RWPE1 (cell line): ENCODE results near the gene SHLD1.

ENCODE experiments used
- CTCF ChIA-PET: fragments of 350-600 bp; sonication (Branson Sonifier 250); formaldehyde crosslinking; extraction: SDS; loops from one replicate; lab custom pipeline; 2021; lab: Yijun Ruan, JAX
- POLR2A ChIA-PET: fragments of 400-600 bp; formaldehyde crosslinking; extraction: SDS; loops from one replicate; lab custom pipeline; 2020; ENCODE audit warnings: antibody characterized with exemption; ENCODE audit not compliant: low non-redundant PET; lab: Yijun Ruan, JAX
- DNase-seq: peaks from one replicate; pipeline ENCODE4 v3.0.0; 2012; ENCODE audit warnings: low spot score
- H3K27ac ChIP-seq: fragments of 450-650 bp; 2 replicates; pipeline ENCODE4 v1.5.1; 2017
- TF ChIP-seq, protein P1 (sequence below): fragments of 450-650 bp; conservative IDR thresholded peaks from 2 replicates; pipeline ENCODE4 v1.5.1; 2017; ENCODE audit warnings: low read depth, mild to moderate bottlenecking

The SHLD1 gene

DNA sequence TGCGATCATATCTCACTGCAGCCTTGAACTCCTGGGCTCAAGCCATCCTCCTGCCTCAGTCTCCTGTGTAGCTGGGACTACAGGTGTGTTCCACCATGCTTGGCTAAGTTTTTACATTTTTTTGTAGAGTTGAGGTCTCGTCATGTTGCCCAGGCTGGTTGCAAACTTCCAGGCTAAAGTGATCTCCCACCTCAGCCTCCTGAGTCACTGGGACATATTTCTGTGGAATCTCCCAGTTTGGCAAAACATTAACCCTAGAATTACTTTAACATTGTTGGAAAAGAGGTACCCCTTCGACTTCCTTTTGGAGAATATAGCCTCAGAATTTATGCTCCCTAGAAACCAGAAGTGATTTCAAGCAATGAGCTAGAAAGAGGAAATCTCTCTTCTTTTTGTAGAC lies 57.2 kb downstream of the SHLD1 start:
- TF ChIP-seq, protein P1, sequence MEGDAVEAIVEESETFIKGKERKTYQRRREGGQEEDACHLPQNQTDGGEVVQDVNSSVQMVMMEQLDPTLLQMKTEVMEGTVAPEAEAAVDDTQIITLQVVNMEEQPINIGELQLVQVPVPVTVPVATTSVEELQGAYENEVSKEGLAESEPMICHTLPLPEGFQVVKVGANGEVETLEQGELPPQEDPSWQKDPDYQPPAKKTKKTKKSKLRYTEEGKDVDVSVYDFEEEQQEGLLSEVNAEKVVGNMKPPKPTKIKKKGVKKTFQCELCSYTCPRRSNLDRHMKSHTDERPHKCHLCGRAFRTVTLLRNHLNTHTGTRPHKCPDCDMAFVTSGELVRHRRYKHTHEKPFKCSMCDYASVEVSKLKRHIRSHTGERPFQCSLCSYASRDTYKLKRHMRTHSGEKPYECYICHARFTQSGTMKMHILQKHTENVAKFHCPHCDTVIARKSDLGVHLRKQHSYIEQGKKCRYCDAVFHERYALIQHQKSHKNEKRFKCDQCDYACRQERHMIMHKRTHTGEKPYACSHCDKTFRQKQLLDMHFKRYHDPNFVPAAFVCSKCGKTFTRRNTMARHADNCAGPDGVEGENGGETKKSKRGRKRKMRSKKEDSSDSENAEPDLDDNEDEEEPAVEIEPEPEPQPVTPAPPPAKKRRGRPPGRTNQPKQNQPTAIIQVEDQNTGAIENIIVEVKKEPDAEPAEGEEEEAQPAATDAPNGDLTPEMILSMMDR, result no peak
- POLR2A ChIA-PET, result no interaction called here
- H3K27ac ChIP-seq, result no peak overlapping the region
- CTCF ChIA-PET, result no interaction called here
- DNase-seq, result no peak

DNA sequence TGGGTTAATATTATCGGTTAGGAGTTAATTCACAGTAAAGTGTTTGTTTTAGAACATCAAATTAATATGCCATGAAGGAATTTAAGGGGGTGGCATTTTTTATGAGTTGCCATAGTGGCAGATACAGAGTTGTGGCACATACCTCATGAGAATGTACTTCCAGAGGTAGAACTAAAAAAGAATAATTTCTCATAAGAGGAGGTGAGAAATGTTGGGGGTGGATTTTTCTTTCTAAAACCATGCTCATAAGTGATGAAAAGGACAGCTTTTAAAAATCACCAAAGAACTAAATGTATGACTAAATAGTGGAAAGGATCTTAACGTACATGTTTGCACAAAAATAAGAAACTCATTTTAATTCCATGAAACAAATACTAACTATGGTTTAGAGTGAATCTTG lies 58.7 kb downstream of the SHLD1 start:
- no peak for DNase-seq
- CTCF ChIA-PET, result interaction anchor here (0.7 kb wide), 2 partner anchors 582 to 1142 kb away, joined by 3 to 8 read pairs; no protein-coding TSS in a partner anchor
- POLR2A ChIA-PET, result no interaction called here
- no peak overlapping the region for H3K27ac ChIP-seq
- TF ChIP-seq, protein P1, result no peak

DNA sequence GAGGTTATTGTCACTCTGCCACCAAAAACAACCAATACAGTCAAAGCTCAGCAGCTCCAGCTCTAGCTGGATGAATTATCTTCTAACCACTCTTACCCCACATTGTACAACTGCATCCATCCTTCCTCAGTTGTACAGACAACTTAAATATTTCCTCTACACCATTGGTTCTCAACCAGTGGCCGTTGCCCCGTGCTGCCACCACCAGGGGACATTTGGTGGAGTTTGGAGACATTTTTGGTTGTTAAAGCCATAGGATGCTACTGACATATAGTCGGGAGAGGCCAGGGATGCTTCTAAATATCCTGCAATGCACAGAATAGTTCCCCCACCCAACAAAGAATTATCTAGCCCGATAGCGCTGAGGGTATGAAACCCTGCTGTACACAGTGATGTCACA lies 59.3 kb downstream of the SHLD1 start:
- POLR2A ChIA-PET, result no interaction called here
- TF ChIP-seq, protein P1, result no peak
- no peak overlapping the region for H3K27ac ChIP-seq
- CTCF ChIA-PET, result no interaction called here
- no peak for DNase-seq

DNA sequence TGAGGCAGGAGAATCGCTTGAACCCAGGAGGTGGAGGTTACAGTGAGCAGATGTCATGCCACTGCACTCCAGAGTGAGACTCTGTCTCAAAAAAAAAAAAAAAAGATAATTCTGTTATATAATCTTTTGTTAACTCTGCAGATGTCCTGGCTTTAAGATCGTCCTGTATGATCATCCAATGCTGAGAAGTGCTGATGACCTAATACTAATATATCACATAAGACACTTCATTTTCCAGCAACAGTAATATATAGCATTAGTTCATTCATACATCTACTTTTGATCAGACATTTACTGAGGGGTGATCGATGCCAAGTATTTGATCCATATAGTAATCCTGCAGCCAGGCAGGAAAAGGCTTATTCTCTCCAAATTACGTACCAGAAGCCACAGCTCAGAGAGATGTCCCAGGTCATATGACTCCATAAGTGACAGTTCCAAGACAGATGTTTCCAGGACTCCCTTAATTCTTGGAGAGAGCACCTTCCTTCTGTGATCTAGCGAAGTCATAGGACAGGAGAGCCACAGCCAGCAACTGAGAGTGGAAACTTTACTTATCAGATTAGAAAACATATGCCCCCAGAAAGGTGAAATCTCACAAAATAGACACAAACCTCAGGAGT lies 60.7 kb downstream of the SHLD1 start:
- TF ChIP-seq, protein P1, result no peak
- no peak overlapping the region for H3K27ac ChIP-seq
- no peak for DNase-seq
- CTCF ChIA-PET, result interaction anchor here (0.7 kb wide), 1 partner anchor 1182 kb away, joined by 6 read pairs; no protein-coding TSS in a partner anchor
- POLR2A ChIA-PET, result no interaction called here

DNA sequence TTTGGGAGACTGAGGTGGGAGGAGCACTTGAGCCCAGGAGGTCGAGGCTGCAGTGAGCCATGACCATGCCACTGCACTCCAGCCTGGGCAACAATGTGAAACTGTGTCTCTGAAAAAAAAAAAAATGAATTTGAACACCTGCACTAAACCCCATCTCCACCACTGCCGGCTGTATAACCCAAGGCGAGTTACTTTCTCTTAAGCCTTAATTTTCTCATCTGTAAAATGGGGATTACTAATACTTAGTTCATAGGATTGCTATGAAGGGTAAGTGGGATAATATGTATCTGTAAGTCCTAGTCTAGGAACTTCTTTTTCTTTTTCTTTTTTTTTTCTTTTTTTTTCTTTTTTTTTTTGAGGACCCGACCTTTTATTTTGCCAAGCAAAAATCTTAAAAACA lies 61.5 kb downstream of the SHLD1 start:
- ChIA-PET CTCF (no interaction called here), POLR2A (no interaction called here)
- DNase-seq, result no peak
- H3K27ac ChIP-seq, result no peak overlapping the region
- TF ChIP-seq, protein P1, result no peak

DNA sequence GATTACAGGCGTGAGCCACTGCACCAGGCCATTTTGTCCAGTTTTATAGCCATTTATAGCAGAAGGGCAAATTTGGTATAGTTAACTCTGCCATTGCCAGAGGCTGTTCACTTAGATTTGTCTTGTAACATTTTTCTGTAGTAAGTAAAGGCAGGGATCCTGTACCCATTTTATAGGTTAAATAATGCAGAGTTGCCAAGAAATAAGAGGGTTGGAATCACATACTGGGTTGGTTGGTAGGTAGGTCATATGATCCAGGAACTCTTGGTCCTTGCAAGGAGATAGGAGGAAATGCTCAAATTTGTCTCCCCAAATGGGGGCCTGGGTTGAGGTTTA lies 68.1 kb downstream of the SHLD1 start:
- no peak overlapping the region for H3K27ac ChIP-seq
- CTCF ChIA-PET, result no interaction called here
- POLR2A ChIA-PET, result no interaction called here
- TF ChIP-seq, protein P1, result no peak
- DNase-seq, result no peak
